ENCODE results near the gene PTPRG. TPM values are rescaled to one million over a fixed set of nuclear protein-coding genes. Genes with fewer than 3 reads are reported as not detected.

PTPRG gene
- total RNA-seq, 1 experiment from 2014 or later: 69.3 TPM

DNA sequence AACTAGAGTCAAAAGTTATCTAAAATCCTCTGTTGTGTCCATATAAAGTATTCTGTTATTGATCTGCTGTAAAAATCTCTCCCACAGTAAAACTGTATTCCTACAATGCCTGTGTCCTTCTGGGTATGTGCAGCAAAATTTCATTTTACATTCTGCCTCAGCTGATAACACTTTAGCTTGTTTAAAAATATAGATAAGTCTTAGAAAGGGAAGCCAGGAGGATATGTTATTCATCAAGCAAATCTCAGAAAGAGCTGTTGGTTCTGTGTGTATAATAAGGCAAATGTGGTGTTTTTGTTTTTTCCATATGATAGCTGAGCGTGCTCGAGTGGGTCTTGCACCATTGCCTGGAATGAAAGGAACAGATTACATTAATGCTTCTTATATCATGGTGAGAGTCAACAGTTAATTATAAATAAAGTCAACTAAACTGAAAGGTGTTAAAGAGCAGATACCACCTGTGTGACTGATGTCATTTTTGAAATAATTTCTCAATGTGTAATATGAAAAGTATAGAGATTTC, 715.3 kb downstream of the PTPRG start:
- WGBS (ENCODE audit: extremely low coverage, insufficient read length, low lambda C conversion rate): no CpG with 5 or more reads among the region's 2 CpGs
- Histone ChIP-seq H2AK5ac (ENCODE audit: insufficient read length, low read length) (no peak overlapping the region), H3K4me2 (ENCODE audit: insufficient read depth, insufficient read length, low read length) (no peak overlapping the region), H3K27me3 (ENCODE audit: insufficient read depth, low read length) (no peaks in the 10 kb centered on the region), H3K4me1 (ENCODE audit: insufficient read depth, low read length) (no peaks in the 10 kb centered on the region), H2BK15ac (ENCODE audit: low read depth, low read length) (no peak overlapping the region), H4K91ac (ENCODE audit: insufficient read length, low read depth, low read length) (no peak overlapping the region), H3K4ac (ENCODE audit: low read depth, low read length) (no peak overlapping the region), H4K8ac (replicated peaks; ENCODE audit: insufficient read length, low read depth, low read length) (no peak overlapping the region), H2BK5ac (ENCODE audit: insufficient read length, low read length) (no peak overlapping the region), H3K9me3 (ENCODE audit: control insufficient read depth, low read depth, low read length) (no peaks in the 10 kb centered on the region), H2AFZ (ENCODE audit: low read length) (no peak overlapping the region), H2BK120ac (ENCODE audit: low read depth, low read length, poor library complexity, severe bottlenecking) (no peak overlapping the region), H3K56ac (ENCODE audit: insufficient read length, low read depth, low read length) (no peak overlapping the region), H3K14ac (ENCODE audit: insufficient read depth, low read length) (no peak overlapping the region), H4K5ac (ENCODE audit: insufficient read length, low read depth, low read length) (no peak overlapping the region), H2BK20ac (ENCODE audit: low read depth, low read length, poor library complexity, severe bottlenecking) (no peak overlapping the region), H3K79me2 (ENCODE audit: insufficient read depth, low read length) (no peaks in the 10 kb centered on the region), H3K27ac (ENCODE audit: insufficient read length, low read depth, low read length) (no peak overlapping the region), H3K23ac (ENCODE audit: insufficient read length, low read depth, low read length) (no peak overlapping the region), H4K20me1 (ENCODE audit: control insufficient read depth, insufficient read depth, insufficient read length) (no peaks in the 10 kb centered on the region), H3K23me2 (ENCODE audit: insufficient read length, low read depth, low read length, poor library complexity, severe bottlenecking) (no peaks in the 10 kb centered on the region), H3K18ac (ENCODE audit: insufficient read length, low read depth, low read length) (no peak overlapping the region), H2BK12ac (ENCODE audit: insufficient read length, low read depth, low read length) (no peak overlapping the region), H3K9ac (ENCODE audit: extremely low read depth, insufficient read length, low read length) (no peak overlapping the region), H3K79me1 (ENCODE audit: insufficient read depth, low read depth, low read length, poor library complexity, severe bottlenecking) (no peaks in the 10 kb centered on the region), H3T11ph (ENCODE audit: low read length) (no peak overlapping the region)
- TF ChIP-seq, protein P1, sequence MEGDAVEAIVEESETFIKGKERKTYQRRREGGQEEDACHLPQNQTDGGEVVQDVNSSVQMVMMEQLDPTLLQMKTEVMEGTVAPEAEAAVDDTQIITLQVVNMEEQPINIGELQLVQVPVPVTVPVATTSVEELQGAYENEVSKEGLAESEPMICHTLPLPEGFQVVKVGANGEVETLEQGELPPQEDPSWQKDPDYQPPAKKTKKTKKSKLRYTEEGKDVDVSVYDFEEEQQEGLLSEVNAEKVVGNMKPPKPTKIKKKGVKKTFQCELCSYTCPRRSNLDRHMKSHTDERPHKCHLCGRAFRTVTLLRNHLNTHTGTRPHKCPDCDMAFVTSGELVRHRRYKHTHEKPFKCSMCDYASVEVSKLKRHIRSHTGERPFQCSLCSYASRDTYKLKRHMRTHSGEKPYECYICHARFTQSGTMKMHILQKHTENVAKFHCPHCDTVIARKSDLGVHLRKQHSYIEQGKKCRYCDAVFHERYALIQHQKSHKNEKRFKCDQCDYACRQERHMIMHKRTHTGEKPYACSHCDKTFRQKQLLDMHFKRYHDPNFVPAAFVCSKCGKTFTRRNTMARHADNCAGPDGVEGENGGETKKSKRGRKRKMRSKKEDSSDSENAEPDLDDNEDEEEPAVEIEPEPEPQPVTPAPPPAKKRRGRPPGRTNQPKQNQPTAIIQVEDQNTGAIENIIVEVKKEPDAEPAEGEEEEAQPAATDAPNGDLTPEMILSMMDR (conservative IDR thresholded peaks at IDR 0.05): no peak
- H3K4me3 Mint-ChIP-seq: no peak overlapping the region
- H3K4me1 Mint-ChIP-seq: peaks cover 5% of the 10 kb centered on the region in 2 experiments
- H3K27ac Mint-ChIP-seq: no peak overlapping the region
- no peaks in the 10 kb centered on the region for H3K9me3 Mint-ChIP-seq
- H3K27me3 Mint-ChIP-seq (ENCODE audit: low read depth): no peaks in the 10 kb centered on the region
- no peak for DNase-seq
- H3K36me3 Mint-ChIP-seq (ENCODE audit: insufficient read depth in 1 of 3, low read depth in 3 of 3): peaks cover 18 to 42% (median 36%) of the 10 kb centered on the region in 3 experiments
